Measurements from ENCODE around the gene TRPM2.
A peak's percentile ranks its signal among the peaks of the same experiment; 100 is the strongest.
"Not testable (repeated sequence)": the region's sequence is repeated elsewhere in the genome, so short reads cannot be mapped to it uniquely, and the experiment has no call there.

The TRPM2 gene

GRCh38 chr21:44477712-44478111, 124.3 kb downstream of the TRPM2 start:
- H3K4me3 ChIP-seq (ENCODE audit: low read length): no peak overlapping the region
- H3K9me3 ChIP-seq (ENCODE audit: insufficient read depth, low read length): no peaks in the 10 kb centered on the region
- no peak overlapping the region for H3K9ac ChIP-seq (ENCODE audit: low read length)
- no peak for TF ChIP-seq EZH2phosphoT487 (IDR thresholded peaks at IDR 0.05; ENCODE audit: low read depth)
- TF ChIP-seq, protein P1, sequence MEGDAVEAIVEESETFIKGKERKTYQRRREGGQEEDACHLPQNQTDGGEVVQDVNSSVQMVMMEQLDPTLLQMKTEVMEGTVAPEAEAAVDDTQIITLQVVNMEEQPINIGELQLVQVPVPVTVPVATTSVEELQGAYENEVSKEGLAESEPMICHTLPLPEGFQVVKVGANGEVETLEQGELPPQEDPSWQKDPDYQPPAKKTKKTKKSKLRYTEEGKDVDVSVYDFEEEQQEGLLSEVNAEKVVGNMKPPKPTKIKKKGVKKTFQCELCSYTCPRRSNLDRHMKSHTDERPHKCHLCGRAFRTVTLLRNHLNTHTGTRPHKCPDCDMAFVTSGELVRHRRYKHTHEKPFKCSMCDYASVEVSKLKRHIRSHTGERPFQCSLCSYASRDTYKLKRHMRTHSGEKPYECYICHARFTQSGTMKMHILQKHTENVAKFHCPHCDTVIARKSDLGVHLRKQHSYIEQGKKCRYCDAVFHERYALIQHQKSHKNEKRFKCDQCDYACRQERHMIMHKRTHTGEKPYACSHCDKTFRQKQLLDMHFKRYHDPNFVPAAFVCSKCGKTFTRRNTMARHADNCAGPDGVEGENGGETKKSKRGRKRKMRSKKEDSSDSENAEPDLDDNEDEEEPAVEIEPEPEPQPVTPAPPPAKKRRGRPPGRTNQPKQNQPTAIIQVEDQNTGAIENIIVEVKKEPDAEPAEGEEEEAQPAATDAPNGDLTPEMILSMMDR (IDR thresholded peaks at IDR 0.05; ENCODE audit: low read depth, low read length): no peak
- H2AFZ ChIP-seq (ENCODE audit: low read depth, low read length): no peak overlapping the region
- no peaks in the 10 kb centered on the region for H3K79me2 ChIP-seq (ENCODE audit: low read length)
- H3K4me2 ChIP-seq (ENCODE audit: low read length): no peak overlapping the region
- no peaks in the 10 kb centered on the region for H3K27me3 ChIP-seq (ENCODE audit: low read depth, low read length)
- H3K36me3 ChIP-seq (replicated peaks; ENCODE audit: low read depth, low read length): no peaks in the 10 kb centered on the region
- no peak overlapping the region for H3K27ac ChIP-seq (ENCODE audit: low read length)
- no peaks in the 10 kb centered on the region for H4K20me1 ChIP-seq (ENCODE audit: insufficient read depth, low read length)
- H3K4me1 ChIP-seq (ENCODE audit: low read length): no peaks in the 10 kb centered on the region

GRCh38 chr21:44478124-44478800, 124.8 kb downstream of the TRPM2 start:
- H3K36me3 ChIP-seq (replicated peaks; ENCODE audit: low read depth, low read length): no peaks in the 10 kb centered on the region
- H2AFZ ChIP-seq (ENCODE audit: low read depth, low read length): no peak overlapping the region
- H3K79me2 ChIP-seq (ENCODE audit: low read length): no peaks in the 10 kb centered on the region
- H3K4me2 ChIP-seq (ENCODE audit: low read length): no peak overlapping the region
- no peak overlapping the region for H3K9ac ChIP-seq (ENCODE audit: low read length)
- no peaks in the 10 kb centered on the region for H4K20me1 ChIP-seq (ENCODE audit: insufficient read depth, low read length)
- no peak for TF ChIP-seq EZH2phosphoT487 (IDR thresholded peaks at IDR 0.05; ENCODE audit: low read depth)
- TF ChIP-seq, protein P1 (IDR thresholded peaks at IDR 0.05; ENCODE audit: low read depth, low read length): no peak
- no peak overlapping the region for H3K27ac ChIP-seq (ENCODE audit: low read length)
- no peak overlapping the region for H3K4me3 ChIP-seq (ENCODE audit: low read length)
- H3K9me3 ChIP-seq (ENCODE audit: insufficient read depth, low read length): no peaks in the 10 kb centered on the region
- H3K27me3 ChIP-seq (ENCODE audit: low read depth, low read length): no peaks in the 10 kb centered on the region
- no peaks in the 10 kb centered on the region for H3K4me1 ChIP-seq (ENCODE audit: low read length)

DNA sequence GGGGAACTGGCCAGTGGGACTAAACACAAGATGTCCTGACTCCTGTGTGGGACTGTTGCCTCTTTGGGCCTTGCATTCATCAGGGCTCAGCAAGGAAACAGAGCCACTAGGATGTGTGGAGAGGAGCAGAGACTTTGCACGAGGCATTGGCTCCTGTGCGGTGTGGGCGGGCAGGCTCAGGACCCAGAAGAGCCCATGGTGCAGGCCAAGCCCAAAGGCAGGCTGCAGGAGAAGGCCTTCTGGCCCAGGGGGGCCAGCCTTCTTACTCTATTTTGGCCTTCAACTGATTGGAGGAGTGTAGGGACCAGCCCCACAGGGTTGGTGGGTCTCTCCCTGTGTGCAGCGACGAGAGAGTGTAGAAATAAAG, 125.4 kb downstream of the TRPM2 start:
- Histone ChIP-seq H3K79me2 (ENCODE audit: low read length) (no peaks in the 10 kb centered on the region), H3K9me3 (ENCODE audit: insufficient read depth, low read length) (no peaks in the 10 kb centered on the region), H2AFZ (ENCODE audit: low read depth, low read length) (no peak overlapping the region), H3K27me3 (ENCODE audit: low read depth, low read length) (no peaks in the 10 kb centered on the region), H3K9ac (ENCODE audit: low read length) (no peak overlapping the region), H3K4me3 (ENCODE audit: low read length) (no peak overlapping the region), H3K36me3 (replicated peaks; ENCODE audit: low read depth, low read length) (no peaks in the 10 kb centered on the region), H3K4me2 (ENCODE audit: low read length) (no peak overlapping the region), H4K20me1 (ENCODE audit: insufficient read depth, low read length) (no peaks in the 10 kb centered on the region), H3K4me1 (ENCODE audit: low read length) (no peaks in the 10 kb centered on the region), H3K27ac (ENCODE audit: low read length) (no peak overlapping the region)
- no peak for TF ChIP-seq EZH2phosphoT487 (IDR thresholded peaks at IDR 0.05; ENCODE audit: low read depth)
- TF ChIP-seq, protein P1 (IDR thresholded peaks at IDR 0.05; ENCODE audit: low read depth, low read length): no peak

GRCh38 chr21:44479556-44480199, 126.3 kb downstream of the TRPM2 start:
- not testable (repeated sequence) for H3K36me3 ChIP-seq (replicated peaks; ENCODE audit: low read depth, low read length); H3K27me3 ChIP-seq (ENCODE audit: low read depth, low read length); H3K4me3 ChIP-seq (ENCODE audit: low read length); H3K79me2 ChIP-seq (ENCODE audit: low read length); H2AFZ ChIP-seq (ENCODE audit: low read depth, low read length); H3K4me1 ChIP-seq (ENCODE audit: low read length); H3K9me3 ChIP-seq (ENCODE audit: insufficient read depth, low read length); H3K9ac ChIP-seq (ENCODE audit: low read length); H3K27ac ChIP-seq (ENCODE audit: low read length); H4K20me1 ChIP-seq (ENCODE audit: insufficient read depth, low read length); H3K4me2 ChIP-seq (ENCODE audit: low read length)
- TF ChIP-seq, protein P1 (IDR thresholded peaks at IDR 0.05; ENCODE audit: low read depth, low read length): peak; percentile 41

All from OCI-LY3 (cell line).